Stimulated activated CD8-positive, alpha-beta memory T cell treated with anti-CD3 and anti-CD28 coated beads, Interleukin-7, amount 100 ng/mL, for 24 hours (primary cell): ENCODE measurements around the gene SGCD.

Experiments used
- DNase-seq: peaks from one replicate; pipeline ENCODE4 v3.0.0-alpha.2; 2020; ENCODE audit warnings: low read depth

Gene SGCD

GRCh38 chr5:156326718-156327259, at the start of gene SGCD:
TSS of gene SGCD (plus strand) at chr5:156327164.
- no peak for DNase-seq

DNA sequence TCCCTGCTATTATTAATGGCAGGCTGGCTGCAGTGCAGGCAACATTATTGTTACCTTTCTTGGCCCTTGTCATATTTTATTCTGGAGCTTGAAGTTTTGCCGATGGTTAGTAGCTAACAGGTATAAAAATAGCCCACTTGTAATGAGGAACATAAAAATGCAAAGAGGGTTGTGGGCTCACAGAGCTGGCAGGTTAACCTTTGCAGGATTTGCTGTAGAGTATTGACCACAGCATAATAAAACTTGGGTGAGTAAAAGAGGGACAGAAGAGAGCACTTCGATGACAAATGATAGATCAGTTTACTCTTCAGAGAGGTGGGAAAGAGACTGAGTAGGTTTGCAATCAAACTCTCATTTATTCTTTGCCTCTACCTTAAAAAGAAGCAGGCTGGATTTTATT, 49.7 kb upstream of the SGCD start:
- DNase-seq: no peak

DNA sequence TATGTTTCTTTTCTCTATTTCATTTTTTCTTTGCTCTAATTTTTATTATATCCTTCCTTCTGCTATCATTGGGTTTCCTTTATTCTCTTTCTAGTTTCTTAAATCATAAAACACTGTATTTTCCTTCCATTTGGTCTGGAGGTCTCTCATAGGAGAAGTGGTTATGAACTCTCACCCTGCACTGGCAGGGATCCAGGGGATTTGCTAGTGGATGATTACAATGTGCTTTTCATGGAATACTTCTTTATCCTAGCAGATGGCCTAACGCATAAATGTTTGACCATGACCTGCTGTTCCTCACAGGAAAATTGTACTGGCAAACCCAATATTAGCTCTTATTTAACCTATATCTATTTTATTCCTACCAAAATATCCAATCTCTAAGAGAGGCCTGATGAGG, 31.5 kb upstream of the SGCD start:
- DNase-seq: no peak

DNA sequence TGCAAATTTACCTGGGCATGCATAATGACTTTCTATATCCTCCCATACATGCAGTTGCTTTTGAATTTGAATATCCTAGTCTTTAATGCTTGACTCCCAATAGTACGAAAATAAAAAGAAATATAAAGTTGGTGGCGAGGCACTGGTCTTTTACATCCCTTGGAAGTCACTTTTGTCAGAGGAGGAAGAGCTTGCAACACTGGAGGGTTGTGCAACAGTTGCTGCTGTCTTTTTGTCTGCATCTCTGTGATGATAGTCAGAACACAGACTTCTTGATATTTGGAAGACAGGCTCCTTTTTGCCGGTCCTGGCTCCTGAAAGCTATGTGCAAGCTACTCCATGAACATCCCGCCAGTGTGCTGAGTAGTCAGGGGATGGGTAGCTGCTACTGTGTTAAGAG, 16.8 kb upstream of the SGCD start:
- no peak for DNase-seq

- no peak for DNase-seq
Measured at GRCh38 chr5:156312897-156313694, 13.9 kb upstream of the SGCD start.

- no peak for DNase-seq
Measured at GRCh38 chr5:156314416-156314815, 12.5 kb upstream of the SGCD start.

DNA sequence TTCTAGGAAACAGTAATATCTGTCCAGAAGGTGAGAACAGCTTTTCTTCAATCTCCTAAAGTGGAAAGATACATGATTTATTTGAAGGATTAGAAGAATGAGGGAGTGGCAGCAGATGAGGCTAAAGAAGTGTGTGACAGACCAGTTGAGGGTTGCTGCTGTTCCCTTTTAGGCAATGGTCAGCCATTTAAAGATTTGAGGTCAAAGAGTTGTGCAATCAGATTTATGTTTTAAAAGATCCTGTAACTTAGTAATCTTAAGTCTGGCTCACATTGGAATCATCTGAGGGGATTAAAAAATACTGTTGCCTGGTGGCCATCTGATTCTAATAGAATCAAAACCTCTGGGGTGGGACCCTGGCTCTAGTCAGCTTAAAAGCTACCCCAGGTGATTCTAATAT, 4.3 kb upstream of the SGCD start:
- no peak for DNase-seq

DNA sequence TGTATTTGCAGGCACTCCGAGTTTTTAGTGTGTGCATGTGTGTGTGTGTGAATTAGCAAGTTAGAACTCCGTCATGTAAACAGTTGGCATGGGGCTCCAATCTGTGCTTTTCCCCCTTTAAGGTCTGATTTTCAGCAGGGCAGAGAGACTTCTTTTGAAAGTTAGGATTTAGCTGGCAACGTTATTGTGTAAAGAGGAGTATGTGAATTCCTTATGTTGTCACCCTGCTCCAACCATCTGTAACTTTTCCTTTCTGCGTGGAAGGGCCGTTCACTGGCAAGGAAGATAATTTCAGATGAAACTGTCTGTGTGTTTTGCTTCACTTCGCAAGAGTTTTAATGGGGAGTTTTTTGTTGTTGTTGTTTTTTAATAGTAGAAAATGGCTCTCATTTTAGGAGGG, 332 bp downstream of the SGCD start:
- no peak for DNase-seq

DNA sequence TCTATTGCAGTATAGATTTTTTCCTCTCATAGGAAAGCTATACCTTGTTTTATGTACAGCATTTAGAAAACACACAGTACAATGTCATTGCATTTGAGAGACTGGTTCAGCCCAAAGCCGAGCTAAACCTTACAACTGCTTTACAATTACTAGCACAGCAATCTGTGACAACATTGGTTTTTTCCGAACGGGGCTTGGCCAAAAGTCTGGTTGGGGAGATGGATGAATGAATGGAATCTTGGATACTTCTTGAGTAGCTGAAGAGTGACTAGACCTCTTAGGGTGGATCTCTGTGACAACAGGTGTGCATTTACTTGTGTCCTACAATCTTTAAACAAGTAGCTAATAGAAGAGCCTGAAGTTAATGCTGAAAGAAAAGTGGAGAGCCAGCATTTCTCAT, 1.2 kb downstream of the SGCD start:
- DNase-seq: no peak

GRCh38 chr5:156328766-156329165, 1.8 kb downstream of the SGCD start:
- no peak for DNase-seq

GRCh38 chr5:156329171-156329611, 2.2 kb downstream of the SGCD start:
- DNase-seq: no peak

DNA sequence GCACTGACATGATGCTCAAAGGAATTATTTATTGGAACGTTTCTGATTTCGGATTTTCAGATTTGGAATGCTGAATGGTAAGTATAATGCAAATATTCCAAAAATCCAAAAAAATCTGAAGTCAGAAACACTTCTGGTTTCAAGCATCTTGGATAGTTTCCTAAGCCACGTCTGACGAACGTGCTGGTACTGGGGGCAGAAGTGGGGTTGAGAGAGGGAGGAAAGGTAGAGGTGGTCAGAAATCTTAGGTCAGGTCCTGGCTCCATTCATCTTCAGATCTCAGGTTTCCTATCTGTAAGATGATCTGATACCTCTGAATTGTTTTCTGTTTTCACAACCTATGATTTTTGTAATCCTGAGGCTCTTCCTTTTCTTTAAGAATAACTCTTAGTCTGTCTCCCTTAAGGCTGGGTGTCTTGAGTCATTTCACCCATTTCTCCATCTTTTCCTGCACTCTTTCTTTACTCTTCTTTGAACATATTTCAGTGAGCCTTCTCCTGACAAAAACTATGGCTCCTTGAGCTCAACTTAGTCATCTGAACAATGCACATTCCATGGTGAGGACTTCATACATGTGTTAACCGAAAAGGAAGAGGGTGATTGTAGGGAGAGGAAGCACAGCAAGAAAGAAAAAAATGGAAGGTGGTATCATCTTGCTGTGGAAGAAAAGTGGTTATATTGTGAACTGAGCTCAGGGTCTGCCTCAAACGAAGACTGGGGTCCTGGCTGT, 3.3 kb downstream of the SGCD start:
- DNase-seq: no peak

GRCh38 chr5:156331181-156331580, 4.2 kb downstream of the SGCD start:
- DNase-seq: no peak

GRCh38 chr5:156331845-156332244, 4.9 kb downstream of the SGCD start:
- DNase-seq: no peak

DNA sequence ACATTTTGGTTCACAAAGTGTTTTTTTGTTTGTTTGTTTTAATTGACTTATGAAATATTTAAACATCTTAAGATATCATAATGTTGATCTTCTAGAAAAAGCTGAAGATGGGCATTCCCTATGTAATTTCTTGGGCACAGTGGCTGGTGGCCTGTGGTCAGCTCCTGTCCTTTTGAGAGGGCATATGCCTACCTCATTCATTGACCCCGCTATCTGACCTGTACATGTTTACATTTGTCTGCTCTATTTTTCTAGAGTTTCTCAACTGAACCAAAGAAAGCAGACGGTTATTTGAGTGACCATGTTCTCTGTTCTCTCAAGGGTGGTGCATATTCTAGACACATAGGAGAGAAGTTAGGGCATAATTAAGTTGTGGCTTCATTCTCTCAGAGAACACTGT, 5.3 kb downstream of the SGCD start:
- no peak for DNase-seq

GRCh38 chr5:156339139-156339841, 12.3 kb downstream of the SGCD start:
- DNase-seq: no peak

GRCh38 chr5:156340893-156341292, 13.9 kb downstream of the SGCD start:
- DNase-seq: no peak

DNA sequence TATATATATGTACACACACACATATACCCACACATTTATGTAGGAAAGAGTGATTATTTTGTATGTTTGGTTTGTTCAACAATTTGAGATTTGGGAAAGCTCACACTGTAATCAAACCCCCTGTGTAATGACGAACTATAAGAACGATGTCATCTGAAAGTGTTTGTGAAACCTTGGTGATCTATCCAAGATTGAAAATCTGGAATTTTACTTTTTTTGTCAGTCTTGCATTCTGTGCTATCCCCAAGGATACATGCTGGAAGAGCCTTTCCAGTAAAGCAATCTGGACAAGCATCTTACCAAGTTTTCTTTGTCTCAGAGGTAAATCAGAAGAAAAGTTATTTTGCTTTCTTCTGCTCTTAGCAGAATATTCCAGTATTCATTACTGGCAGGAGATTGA, 23.3 kb downstream of the SGCD start:
- DNase-seq: no peak

- no peak for DNase-seq
Measured at GRCh38 chr5:156351423-156351822, 24.5 kb downstream of the SGCD start.

DNA sequence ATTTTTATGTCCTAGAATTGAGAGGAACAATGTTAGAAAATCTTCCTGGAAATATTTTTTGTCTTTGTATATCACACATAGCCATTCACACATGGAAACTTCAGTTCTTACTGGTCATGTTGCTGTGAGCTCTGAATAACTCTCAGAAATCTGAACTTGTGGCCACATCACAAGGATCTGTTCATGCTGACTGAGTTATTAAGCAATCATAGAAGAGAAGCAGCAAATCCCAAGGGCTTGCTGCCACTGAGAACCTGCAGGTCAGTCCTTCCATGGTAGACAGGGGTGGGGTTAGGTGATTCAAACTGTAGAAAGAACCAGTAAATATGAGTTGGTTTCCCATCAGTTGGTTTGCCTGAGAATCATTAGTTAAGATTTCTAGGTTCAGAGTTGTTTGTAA, 27.6 kb downstream of the SGCD start:
- no peak for DNase-seq

DNA sequence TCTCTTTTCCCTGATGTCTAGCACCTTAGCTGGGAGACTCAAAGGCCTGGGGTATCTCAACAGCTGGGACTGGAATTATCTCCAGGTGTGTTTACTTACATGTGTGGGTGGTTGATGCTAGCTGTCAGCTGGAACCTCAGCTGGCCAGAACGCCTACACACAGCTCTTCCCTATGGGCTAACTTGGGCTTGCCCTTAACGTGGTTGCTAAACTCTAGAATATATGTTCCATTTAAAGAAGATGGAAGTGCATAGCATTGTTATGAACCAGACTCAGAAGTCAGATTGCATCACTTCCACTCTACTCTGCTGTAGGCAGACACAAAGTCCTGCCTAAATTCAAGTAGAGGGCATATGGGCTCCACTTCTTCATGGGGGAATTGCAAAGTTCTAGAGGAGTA, 29.3 kb downstream of the SGCD start:
- DNase-seq: no peak

- DNase-seq: no peak
Measured at GRCh38 chr5:156359476-156359875, 32.5 kb downstream of the SGCD start.
